GM13976 (cell line): ENCODE data around the gene FXR2.
A peak's percentile ranks its signal among the peaks of the same experiment; 100 is the strongest.

Source experiments
- DNase-seq: peaks from one replicate; pipeline ENCODE4 v3.0.0; 2012; ENCODE audit warnings: low spot score
- CTCF ChIP-seq: IDR thresholded peaks from 2 replicates; pipeline ENCODE4 v1.5.1; 2012; ENCODE audit warnings: borderline replicate concordance, mild to moderate bottlenecking; ENCODE audit not compliant: insufficient read depth; ENCODE audit errors: extremely low read depth, missing control alignments, control extremely low read depth
- in situ Hi-C: fragments of 300-500 bp; cut with MboI; formaldehyde crosslinking; loops from one replicate; pipeline ENCODE4 v1.12.0; 2022; ENCODE audit warnings: low sequenced_read_pairs, mixed read lengths, inconsistent platforms; ENCODE audit not compliant: unreplicated experiment

FXR2 gene

GRCh38 chr17:7640783-7641182, 26.1 kb upstream of the FXR2 start:
- TF ChIP-seq CTCF, result no peak
- in situ Hi-C loops, result no loop called here
- DNase-seq, result no peak

- TF ChIP-seq CTCF, result no peak
- in situ Hi-C loops, result no loop called here
Measured at GRCh38 chr17:7636163-7636562, 21.5 kb upstream of the FXR2 start.

GRCh38 chr17:7634384-7634783, 19.7 kb upstream of the FXR2 start:
- TF ChIP-seq CTCF, result peak; percentile 35
- DNase-seq, result peak; percentile 58
- in situ Hi-C loops, result no loop called here

More at GRCh38 chr17:7636163-7636562, 21.5 kb upstream of the FXR2 start:
- no peak for DNase-seq

GRCh38 chr17:7633093-7633492, 18.4 kb upstream of the FXR2 start:
- in situ Hi-C loops, result no loop called here
- DNase-seq, result no peak
- TF ChIP-seq CTCF, result no peak

- in situ Hi-C loops, result no loop called here
- peak; percentile 59 for TF ChIP-seq CTCF
- DNase-seq, result no peak
Measured at GRCh38 chr17:7632492-7632894, 17.8 kb upstream of the FXR2 start.

GRCh38 chr17:7631398-7632380, 17.0 kb upstream of the FXR2 start:
- in situ Hi-C loops, result no loop called here
- DNase-seq, result peak; percentile 12
- no peak for TF ChIP-seq CTCF
